Neural crest cell (in vitro differentiated cells): ENCODE data around the gene CD209. TPM values are rescaled to one million over a fixed set of nuclear protein-coding genes. Genes with fewer than 3 reads are reported as not detected.

Source experiments
- DNase-seq: peaks from one replicate; pipeline ENCODE4 v3.0.0; 2021; ENCODE audit warnings: low read depth, mixed read lengths, low spot score
- H3K27ac Mint-ChIP-seq: one replicate; pipeline ENCODE4 v1.8.0; 2021; ENCODE audit warnings: mild to moderate bottlenecking, mixed read lengths; ENCODE audit not compliant: unreplicated experiment
- H3K27me3 Mint-ChIP-seq: 2 replicates; pipeline ENCODE4 v1.8.0; 2021; ENCODE audit warnings: low read depth, mild to moderate bottlenecking, mixed read lengths
- H3K36me3 Mint-ChIP-seq: 2 replicates; pipeline ENCODE4 v1.8.0; 2021; ENCODE audit warnings: low read depth, mild to moderate bottlenecking, mixed read lengths
- H3K4me1 Mint-ChIP-seq: 2 replicates; pipeline ENCODE4 v1.8.0; 2021; ENCODE audit warnings: mixed read lengths
- H3K4me3 Mint-ChIP-seq: one replicate; pipeline ENCODE4 v1.8.0; 2021; ENCODE audit warnings: mild to moderate bottlenecking, mixed read lengths
- H3K9me3 Mint-ChIP-seq: 2 replicates; pipeline ENCODE4 v1.8.0; 2021; ENCODE audit warnings: mixed read lengths
- CTCF ChIP-seq: fragments of 200-600 bp; sonication (generic); conservative IDR thresholded peaks from 2 replicates; pipeline ENCODE4 v1.5.0; 2021; ENCODE audit warnings: antibody characterized with exemption, mild to moderate bottlenecking
- total RNA-seq: library from RNA; stranded (reverse); gene quantifications from 2 replicates; pipeline ENCODE4 v1.2.1, GENCODE V29; 2021

Gene CD209
- total RNA-seq, 1 donor from 2014 or later, result not detected

DNA sequence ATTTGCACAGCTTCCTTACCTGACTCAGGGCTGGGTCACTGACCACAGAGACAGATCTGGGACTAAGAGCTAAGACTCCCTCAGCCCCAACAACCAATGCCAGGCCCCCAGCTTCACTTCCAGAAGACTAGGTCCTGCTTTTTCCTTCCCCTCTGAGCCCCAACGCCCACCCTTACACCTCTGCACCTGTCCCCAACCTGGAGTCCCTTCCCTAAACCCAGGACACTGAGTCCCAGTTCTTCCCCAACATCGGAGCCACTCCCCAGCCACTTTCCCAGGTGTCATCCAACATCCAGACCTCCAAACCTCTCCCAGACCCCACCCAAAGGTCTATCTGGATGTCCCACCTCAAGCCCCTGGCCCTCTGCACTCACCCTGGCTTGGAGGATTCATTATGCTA is 48.3 kb downstream of the CD209 start:
- H3K4me3 Mint-ChIP-seq, result no peak overlapping the region
- H3K36me3 Mint-ChIP-seq, result no peaks in the 10 kb centered on the region

DNA sequence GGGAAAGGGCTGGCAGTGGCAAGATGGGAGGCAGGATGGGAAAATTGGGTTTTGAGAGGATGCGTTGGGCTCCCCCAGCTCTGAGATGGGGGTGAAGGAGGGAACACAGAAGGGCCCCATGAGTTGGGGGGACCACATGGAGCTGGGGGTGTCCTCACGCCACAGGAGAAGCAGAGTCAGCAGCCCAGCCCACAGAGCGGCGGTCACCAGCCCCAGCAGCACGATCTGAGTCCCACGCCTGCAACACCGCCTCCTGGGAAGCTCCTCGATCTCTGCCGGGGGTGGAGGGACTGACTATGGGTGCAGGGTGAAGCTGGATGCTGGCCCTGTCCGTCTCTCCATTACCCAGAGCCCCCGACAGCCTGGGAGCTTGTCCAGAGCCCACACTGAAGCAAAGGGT is 48.8 kb downstream of the CD209 start:
- Mint-ChIP-seq H3K4me1 (no peaks in the 10 kb centered on the region), H3K27ac (no peak overlapping the region), H3K36me3 (no peaks in the 10 kb centered on the region), H3K27me3 (peaks cover 56% of the 10 kb centered on the region), H3K9me3 (no peaks in the 10 kb centered on the region), H3K4me3 (no peak overlapping the region)
- DNase-seq, result no peak
- TF ChIP-seq CTCF, result no peak

More for the DNA sequence above, 48.3 kb downstream of the CD209 start:
- no peak for DNase-seq
- TF ChIP-seq CTCF, result no peak
- Mint-ChIP-seq H3K27ac (no peak overlapping the region), H3K27me3 (peaks cover 60% of the 10 kb centered on the region), H3K4me1 (no peaks in the 10 kb centered on the region), H3K9me3 (no peaks in the 10 kb centered on the region)

DNA sequence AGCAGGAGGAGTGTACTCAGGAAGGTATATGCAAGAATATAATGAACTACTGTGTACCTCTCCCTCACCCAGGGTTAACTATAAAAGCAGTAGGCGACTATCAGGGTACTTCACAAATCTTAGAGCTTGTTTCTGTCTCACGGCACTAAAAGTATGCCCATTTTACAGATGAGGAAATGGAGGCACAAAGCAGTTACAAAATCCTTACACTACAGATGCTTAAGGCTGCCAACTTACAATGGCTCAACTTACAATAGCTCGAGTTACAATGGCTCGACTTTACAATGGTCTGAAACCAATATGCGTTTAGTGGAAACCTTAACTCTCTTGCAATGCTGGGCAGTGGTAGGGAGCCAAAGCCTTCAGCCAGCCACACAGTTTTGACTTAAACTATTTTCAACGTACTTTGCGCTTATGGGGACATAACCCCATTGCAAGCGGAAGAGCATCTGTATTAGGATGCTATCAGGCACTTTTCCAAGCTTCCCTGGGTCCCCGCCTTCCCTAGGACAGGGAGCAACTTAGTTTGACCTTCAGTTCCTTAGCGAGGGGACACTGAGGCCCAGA is 49.5 kb downstream of the CD209 start:
- peaks cover 51% of the 10 kb centered on the region for H3K27me3 Mint-ChIP-seq
- TF ChIP-seq CTCF, result no peak
- no peak for DNase-seq
- no peaks in the 10 kb centered on the region for H3K9me3 Mint-ChIP-seq
- H3K27ac Mint-ChIP-seq, result no peak overlapping the region
- no peaks in the 10 kb centered on the region for H3K4me1 Mint-ChIP-seq
- H3K4me3 Mint-ChIP-seq, result no peak overlapping the region
- no peaks in the 10 kb centered on the region for H3K36me3 Mint-ChIP-seq

- Mint-ChIP-seq H3K4me3 (no peak overlapping the region), H3K4me1 (no peaks in the 10 kb centered on the region), H3K9me3 (no peaks in the 10 kb centered on the region), H3K27me3 (peaks cover 35% of the 10 kb centered on the region), H3K36me3 (no peaks in the 10 kb centered on the region), H3K27ac (no peak overlapping the region)
- DNase-seq, result no peak
- no peak for TF ChIP-seq CTCF
Observed at GRCh38 chr19:7694499-7694898, 52.8 kb downstream of the CD209 start.

- H3K4me1 Mint-ChIP-seq, result no peaks in the 10 kb centered on the region
- TF ChIP-seq CTCF, result no peak
- no peak overlapping the region for H3K27ac Mint-ChIP-seq
- DNase-seq, result no peak
- H3K9me3 Mint-ChIP-seq, result no peaks in the 10 kb centered on the region
- no peak overlapping the region for H3K4me3 Mint-ChIP-seq
- peaks cover 15% of the 10 kb centered on the region for H3K27me3 Mint-ChIP-seq
- H3K36me3 Mint-ChIP-seq, result no peaks in the 10 kb centered on the region
Observed at GRCh38 chr19:7692417-7693088, 54.8 kb downstream of the CD209 start.
